ENCODE measurements around the gene PANX3.
A peak's percentile ranks its signal among the peaks of the same experiment; 100 is the strongest.

PANX3 gene

DNA sequence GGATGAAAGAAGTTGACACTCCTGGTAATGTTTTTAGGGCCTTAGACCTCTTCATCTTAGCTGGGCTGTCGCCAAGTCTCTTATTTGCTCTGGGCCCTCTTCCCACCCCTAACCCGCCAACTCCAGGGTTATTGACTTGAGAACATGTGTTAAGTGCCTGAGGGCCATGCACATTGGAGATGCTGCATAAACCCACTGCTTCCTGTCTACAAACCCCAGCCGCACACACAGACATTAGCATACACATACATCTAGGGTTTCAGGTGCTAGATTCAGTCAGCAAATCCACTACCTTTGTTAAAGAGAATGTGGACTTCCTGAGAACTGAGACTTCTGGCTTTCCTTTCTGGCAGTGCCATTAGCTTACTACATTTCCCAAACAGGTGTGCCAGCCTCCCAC, 817 bp downstream of the PANX3 start:
- Histone ChIP-seq H3K9me3 (ENCODE audit: control insufficient read depth in 5 of 5, low read length in 5 of 5) (no peaks in the 10 kb centered on the region), H3K9ac (ENCODE audit: low read length in 5 of 5) (no peak overlapping the region), H3K36me3 (ENCODE audit: control insufficient read depth in 5 of 5, insufficient read depth in 5 of 5, low read length in 5 of 5) (no peaks in the 10 kb centered on the region), H3K4me3 (ENCODE audit: low read depth in 1 of 5, low read length in 5 of 5) (no peak overlapping the region), H3K27ac (ENCODE audit: low read depth, low read length) (no peak overlapping the region), H3K27me3 (ENCODE audit: control insufficient read depth in 5 of 5, insufficient read depth in 4 of 5, low read length in 5 of 5) (peaks cover 0 to 8% (median 2%) of the 10 kb centered on the region in 5 donors), H3K4me1 (ENCODE audit: control insufficient read depth in 5 of 5, insufficient read depth in 5 of 5, low read length in 5 of 5) (no peaks in the 10 kb centered on the region)

DNA sequence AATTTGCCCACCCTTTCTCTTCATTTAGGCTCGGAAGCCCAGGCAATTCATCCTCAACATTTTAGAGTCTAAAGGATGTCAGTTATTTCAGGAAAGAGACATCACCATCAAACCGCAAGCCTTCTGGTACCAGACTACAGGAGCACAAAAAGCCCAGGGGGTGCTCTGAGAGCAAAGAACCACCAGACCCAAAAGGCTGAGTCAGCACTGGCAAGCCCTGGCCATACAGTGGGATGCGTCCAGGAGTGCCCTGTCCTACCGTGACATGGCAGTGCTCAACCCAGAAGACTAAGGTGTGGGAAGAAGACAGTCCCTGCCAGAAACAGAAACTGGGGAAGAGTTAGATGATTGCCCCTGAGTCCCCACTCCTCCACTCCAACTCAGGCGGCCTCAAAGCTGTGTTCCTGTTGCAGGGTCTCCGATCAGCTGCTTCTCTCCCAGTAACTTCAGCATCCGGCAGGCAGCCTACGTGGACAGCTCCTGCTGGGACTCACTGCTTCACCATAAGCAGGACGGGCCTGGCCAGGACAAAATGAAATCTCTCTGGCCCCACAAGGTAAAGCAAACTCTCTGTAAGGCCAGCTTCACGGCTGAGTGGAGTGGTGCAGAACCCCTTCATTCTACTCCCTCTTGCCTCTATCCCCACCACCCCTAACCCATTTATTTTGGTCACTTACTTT, 1.5 kb downstream of the PANX3 start:
- no peaks in the 10 kb centered on the region for H3K36me3 ChIP-seq (ENCODE audit: control insufficient read depth in 5 of 5, insufficient read depth in 5 of 5, low read length in 5 of 5)
- peaks cover 0 to 10% (median 2%) of the 10 kb centered on the region in 5 donors for H3K27me3 ChIP-seq (ENCODE audit: control insufficient read depth in 5 of 5, insufficient read depth in 4 of 5, low read length in 5 of 5)
- H3K9ac ChIP-seq (ENCODE audit: low read length in 5 of 5): no peak overlapping the region
- no peaks in the 10 kb centered on the region for H3K4me1 ChIP-seq (ENCODE audit: control insufficient read depth in 5 of 5, insufficient read depth in 5 of 5, low read length in 5 of 5)
- no peaks in the 10 kb centered on the region for H3K9me3 ChIP-seq (ENCODE audit: control insufficient read depth in 5 of 5, low read length in 5 of 5)
- no peak overlapping the region for H3K4me3 ChIP-seq (ENCODE audit: low read depth in 1 of 5, low read length in 5 of 5)
- H3K27ac ChIP-seq (ENCODE audit: low read depth, low read length): no peak overlapping the region

DNA sequence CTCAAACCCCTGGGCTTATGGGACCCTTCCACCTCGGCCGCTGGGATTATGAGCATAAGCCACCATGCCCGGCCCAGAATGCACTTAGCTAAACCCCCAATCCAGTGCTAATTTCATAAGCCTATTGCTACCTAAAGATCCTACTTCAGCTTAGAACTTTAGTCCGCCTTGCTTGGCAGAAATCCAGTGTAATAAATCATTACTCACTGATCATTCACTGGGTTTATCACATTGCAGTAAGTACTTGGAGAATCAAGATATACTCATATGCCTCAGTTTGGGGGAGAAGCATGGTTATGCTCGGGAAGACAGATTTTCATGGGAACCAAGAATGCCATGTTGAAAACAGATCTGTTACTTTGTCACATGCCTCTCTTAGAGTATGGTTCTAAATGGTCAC, 7.6 kb downstream of the PANX3 start:
- no peak overlapping the region for H3K9ac ChIP-seq (ENCODE audit: low read length in 5 of 5)
- H3K4me3 ChIP-seq (ENCODE audit: low read depth in 1 of 5, low read length in 5 of 5): no peak overlapping the region
- peaks cover 0 to 13% (median 4%) of the 10 kb centered on the region in 5 donors for H3K27me3 ChIP-seq (ENCODE audit: control insufficient read depth in 5 of 5, insufficient read depth in 4 of 5, low read length in 5 of 5)
- H3K4me1 ChIP-seq (ENCODE audit: control insufficient read depth in 5 of 5, insufficient read depth in 5 of 5, low read length in 5 of 5): peaks cover 1 to 15% (median 13%) of the 10 kb centered on the region in 5 donors
- H3K9me3 ChIP-seq (ENCODE audit: control insufficient read depth in 5 of 5, low read length in 5 of 5): no peaks in the 10 kb centered on the region
- H3K36me3 ChIP-seq (ENCODE audit: control insufficient read depth in 5 of 5, insufficient read depth in 5 of 5, low read length in 5 of 5): no peaks in the 10 kb centered on the region
- no peak overlapping the region for H3K27ac ChIP-seq (ENCODE audit: low read depth, low read length)

DNA sequence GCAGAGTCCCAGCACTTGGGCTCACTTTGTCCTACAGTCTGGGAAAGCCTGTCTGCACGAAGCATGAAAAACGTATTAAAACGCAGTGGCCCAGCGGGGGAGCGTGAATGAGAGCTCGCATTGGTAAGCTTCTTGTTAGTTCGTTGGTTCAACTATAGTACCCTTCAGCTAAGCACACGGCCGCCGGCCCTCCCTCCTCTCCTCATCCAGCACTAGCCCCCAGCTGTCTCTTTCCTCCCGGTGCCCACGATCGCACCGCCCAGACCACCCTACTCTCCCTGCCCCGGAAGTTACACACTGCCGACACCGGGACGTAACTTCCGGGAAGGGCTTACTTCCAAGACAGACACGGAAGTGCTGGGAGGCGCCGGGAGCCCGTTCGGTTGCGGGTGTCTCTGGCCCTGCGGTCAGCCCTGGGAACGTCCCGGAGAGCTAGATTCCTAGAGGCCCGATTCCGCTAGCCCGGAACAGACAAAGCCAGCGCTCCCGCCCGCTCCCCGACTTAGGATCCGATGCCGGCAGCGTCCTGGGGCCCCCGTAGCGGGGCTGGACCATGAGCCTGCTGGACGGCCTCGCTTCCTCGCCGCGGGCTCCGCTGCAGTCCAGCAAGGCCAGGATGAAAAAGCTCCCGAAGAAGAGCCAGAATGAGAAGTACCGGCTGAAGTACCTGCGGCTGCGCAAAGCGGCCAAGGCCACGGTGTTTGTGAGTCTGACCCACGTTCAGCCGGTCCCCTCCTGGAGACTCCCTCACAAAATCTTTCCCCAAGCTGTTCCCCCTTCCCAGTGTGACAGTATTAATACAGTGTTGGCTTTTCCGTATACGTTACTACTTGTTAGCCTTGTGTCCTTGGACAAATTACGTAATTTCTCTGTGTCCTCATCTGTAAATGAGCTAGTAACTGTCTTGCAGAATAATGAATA, 11.6 kb downstream of the PANX3 start, which contains the start of gene TBRG1:
Gene TBRG1, plus strand, starts transcription at position 334 of the 921 bp plus-strand sequence. Its CDS starts 220 bp downstream, at position 554.
- H3K9ac ChIP-seq (ENCODE audit: low read length in 5 of 5): peak within 1 kb of the TSS; percentile 87 to 99 (median 98)
- peak within 1 kb of the TSS; percentile 88 to 97 (median 93) for H3K4me3 ChIP-seq (ENCODE audit: low read depth in 1 of 5, low read length in 5 of 5)
- H3K9me3 ChIP-seq (ENCODE audit: control insufficient read depth in 5 of 5, low read length in 5 of 5): no peaks in the 10 kb centered on the region
- H3K27me3 ChIP-seq (ENCODE audit: control insufficient read depth in 5 of 5, insufficient read depth in 4 of 5, low read length in 5 of 5): peaks cover 0 to 10% (median 4%) of the 10 kb centered on the region in 5 donors
- H3K27ac ChIP-seq (ENCODE audit: low read depth, low read length): peak within 1 kb of the TSS; percentile 97
- peaks cover 3 to 28% (median 20%) of the 10 kb centered on the region in 5 donors for H3K4me1 ChIP-seq (ENCODE audit: control insufficient read depth in 5 of 5, insufficient read depth in 5 of 5, low read length in 5 of 5)
- peaks cover 17 to 29% (median 28%) of the 10 kb centered on the region in 5 donors for H3K36me3 ChIP-seq (ENCODE audit: control insufficient read depth in 5 of 5, insufficient read depth in 5 of 5, low read length in 5 of 5)

DNA sequence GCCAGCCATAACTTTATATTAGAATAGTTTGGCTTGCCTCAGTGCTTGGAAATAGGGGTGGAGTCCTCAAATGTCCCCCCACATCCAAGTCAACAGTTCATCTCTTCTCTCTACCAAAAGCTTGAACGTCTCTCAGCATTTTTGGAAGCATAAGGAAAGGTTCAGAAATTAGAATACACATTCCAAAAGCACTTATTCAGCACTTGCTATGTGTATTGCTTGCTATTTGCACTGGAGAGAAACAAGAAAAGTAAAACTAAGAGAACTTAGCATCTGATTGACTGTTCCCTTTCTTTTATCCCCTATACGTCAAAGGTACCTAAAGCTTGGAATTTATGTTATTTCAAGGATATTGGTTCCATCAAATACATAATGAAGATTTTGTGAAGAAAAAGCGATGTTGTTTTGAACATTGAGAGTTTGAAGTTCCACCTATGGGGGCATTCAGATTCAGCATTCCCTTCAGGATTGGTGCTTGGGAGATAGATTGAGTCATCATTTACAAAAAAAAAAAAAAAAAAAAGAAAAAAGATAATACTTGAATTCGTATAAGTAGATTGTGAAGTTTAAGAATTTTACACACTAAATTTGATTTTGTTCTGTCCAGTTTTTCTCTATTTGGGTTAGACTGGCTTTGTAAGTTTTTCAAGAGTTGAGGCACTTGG, 12.8 kb downstream of the PANX3 start:
- Histone ChIP-seq H3K36me3 (ENCODE audit: control insufficient read depth in 5 of 5, insufficient read depth in 5 of 5, low read length in 5 of 5) (peaks cover 17 to 38% (median 30%) of the 10 kb centered on the region in 5 donors), H3K4me1 (ENCODE audit: control insufficient read depth in 5 of 5, insufficient read depth in 5 of 5, low read length in 5 of 5) (peaks cover 3 to 28% (median 20%) of the 10 kb centered on the region in 5 donors), H3K27me3 (ENCODE audit: control insufficient read depth in 5 of 5, insufficient read depth in 4 of 5, low read length in 5 of 5) (peaks cover 0 to 5% (median 4%) of the 10 kb centered on the region in 5 donors), H3K9ac (ENCODE audit: low read length in 5 of 5) (peak overlapping the region; percentile 87 to 99 (median 98)), H3K27ac (ENCODE audit: low read depth, low read length) (peak overlapping the region; percentile 97), H3K9me3 (ENCODE audit: control insufficient read depth in 5 of 5, low read length in 5 of 5) (no peaks in the 10 kb centered on the region), H3K4me3 (ENCODE audit: low read depth in 1 of 5, low read length in 5 of 5) (peak overlapping the region; percentile 88 to 97 (median 93))

DNA sequence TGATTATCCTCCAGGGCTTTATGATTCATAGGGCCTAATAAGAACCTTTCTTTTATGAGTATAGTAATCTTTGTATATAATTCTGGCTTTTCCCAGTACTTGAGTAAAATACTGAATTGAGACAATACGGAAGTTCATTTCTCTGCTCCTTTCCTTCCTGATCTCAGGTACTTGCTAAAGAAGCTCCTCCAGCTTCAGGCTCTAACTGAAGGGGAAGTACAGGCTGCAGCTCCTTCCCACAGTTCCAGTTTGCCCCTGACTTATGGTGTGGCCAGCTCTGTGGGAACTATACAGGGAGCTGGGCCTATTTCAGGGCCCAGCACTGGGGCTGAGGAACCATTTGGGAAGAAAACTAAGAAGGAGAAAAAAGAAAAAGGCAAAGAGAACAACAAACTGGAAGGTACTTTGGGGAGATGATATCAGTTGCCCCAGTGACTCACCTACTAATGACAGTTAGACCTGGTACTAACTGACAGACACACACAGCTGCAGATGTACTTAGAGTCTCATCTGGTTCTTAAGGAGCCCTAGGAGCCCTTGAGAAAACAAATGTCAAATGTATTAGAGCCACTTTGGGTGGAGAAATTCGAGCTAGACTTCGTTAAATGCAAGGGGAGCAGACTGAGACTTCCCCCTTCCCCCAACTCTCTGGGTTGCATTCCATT, 14.4 kb downstream of the PANX3 start:
- H3K27ac ChIP-seq (ENCODE audit: low read depth, low read length): no peak overlapping the region
- peaks cover 3 to 28% (median 20%) of the 10 kb centered on the region in 5 donors for H3K4me1 ChIP-seq (ENCODE audit: control insufficient read depth in 5 of 5, insufficient read depth in 5 of 5, low read length in 5 of 5)
- no peak overlapping the region for H3K4me3 ChIP-seq (ENCODE audit: low read depth in 1 of 5, low read length in 5 of 5)
- peaks cover 24 to 47% (median 37%) of the 10 kb centered on the region in 5 donors for H3K36me3 ChIP-seq (ENCODE audit: control insufficient read depth in 5 of 5, insufficient read depth in 5 of 5, low read length in 5 of 5)
- H3K9me3 ChIP-seq (ENCODE audit: control insufficient read depth in 5 of 5, low read length in 5 of 5): no peaks in the 10 kb centered on the region
- H3K9ac ChIP-seq (ENCODE audit: low read length in 5 of 5): no peak overlapping the region
- H3K27me3 ChIP-seq (ENCODE audit: control insufficient read depth in 5 of 5, insufficient read depth in 4 of 5, low read length in 5 of 5): no peaks in the 10 kb centered on the region

DNA sequence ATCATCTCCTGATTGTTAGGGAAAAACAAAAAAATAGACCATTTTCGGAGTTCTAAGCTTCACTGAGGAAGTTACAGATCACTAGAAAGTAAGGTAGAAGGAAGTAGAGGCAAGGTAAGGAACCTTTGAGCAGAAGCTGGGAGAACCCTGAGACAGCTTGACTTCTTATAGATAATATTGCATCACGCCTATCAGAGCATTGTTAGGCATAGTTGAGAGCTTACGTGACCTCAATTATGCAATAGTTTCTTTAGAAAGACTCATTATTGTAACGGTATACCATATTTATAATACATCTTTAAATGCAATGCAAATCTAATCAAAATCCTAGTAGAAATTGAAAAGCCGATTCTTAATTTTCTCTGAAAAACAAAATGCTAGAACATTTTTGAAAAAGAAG, 16.3 kb downstream of the PANX3 start:
- Histone ChIP-seq H3K9ac (ENCODE audit: low read length in 5 of 5) (no peak overlapping the region), H3K9me3 (ENCODE audit: control insufficient read depth in 5 of 5, low read length in 5 of 5) (no peaks in the 10 kb centered on the region), H3K4me1 (ENCODE audit: control insufficient read depth in 5 of 5, insufficient read depth in 5 of 5, low read length in 5 of 5) (peaks cover 3 to 22% (median 14%) of the 10 kb centered on the region in 5 donors), H3K27me3 (ENCODE audit: control insufficient read depth in 5 of 5, insufficient read depth in 4 of 5, low read length in 5 of 5) (no peaks in the 10 kb centered on the region), H3K4me3 (ENCODE audit: low read depth in 1 of 5, low read length in 5 of 5) (no peak overlapping the region), H3K27ac (ENCODE audit: low read depth, low read length) (no peak overlapping the region), H3K36me3 (ENCODE audit: control insufficient read depth in 5 of 5, insufficient read depth in 5 of 5, low read length in 5 of 5) (peaks cover 36 to 66% (median 56%) of the 10 kb centered on the region in 5 donors)

DNA sequence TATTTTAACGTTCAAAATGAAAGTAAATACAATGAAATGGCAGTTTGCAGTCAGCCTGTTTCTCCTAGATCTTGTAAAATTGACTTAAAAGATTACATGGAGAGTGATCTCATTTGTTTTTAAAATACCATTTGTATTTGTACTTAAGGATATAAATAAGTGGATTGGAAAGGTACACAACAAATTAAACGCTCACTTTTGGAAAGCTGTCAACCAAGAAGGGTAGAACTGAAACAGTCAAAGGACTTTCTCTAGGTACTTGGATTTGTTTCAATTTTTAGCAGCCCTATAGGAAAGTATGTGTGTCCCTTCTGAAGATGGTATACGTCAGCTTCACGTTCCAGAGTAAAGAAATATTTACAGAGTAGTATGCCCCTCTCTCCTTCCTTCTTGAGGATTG, 18.7 kb downstream of the PANX3 start:
- H3K9ac ChIP-seq (ENCODE audit: low read length in 5 of 5): no peak overlapping the region
- peaks cover 0 to 5% (median 0%) of the 10 kb centered on the region in 5 donors for H3K4me1 ChIP-seq (ENCODE audit: control insufficient read depth in 5 of 5, insufficient read depth in 5 of 5, low read length in 5 of 5)
- no peaks in the 10 kb centered on the region for H3K27me3 ChIP-seq (ENCODE audit: control insufficient read depth in 5 of 5, insufficient read depth in 4 of 5, low read length in 5 of 5)
- no peak overlapping the region for H3K27ac ChIP-seq (ENCODE audit: low read depth, low read length)
- no peak overlapping the region for H3K4me3 ChIP-seq (ENCODE audit: low read depth in 1 of 5, low read length in 5 of 5)
- peaks cover 52 to 86% (median 69%) of the 10 kb centered on the region in 5 donors for H3K36me3 ChIP-seq (ENCODE audit: control insufficient read depth in 5 of 5, insufficient read depth in 5 of 5, low read length in 5 of 5)
- no peaks in the 10 kb centered on the region for H3K9me3 ChIP-seq (ENCODE audit: control insufficient read depth in 5 of 5, low read length in 5 of 5)

DNA sequence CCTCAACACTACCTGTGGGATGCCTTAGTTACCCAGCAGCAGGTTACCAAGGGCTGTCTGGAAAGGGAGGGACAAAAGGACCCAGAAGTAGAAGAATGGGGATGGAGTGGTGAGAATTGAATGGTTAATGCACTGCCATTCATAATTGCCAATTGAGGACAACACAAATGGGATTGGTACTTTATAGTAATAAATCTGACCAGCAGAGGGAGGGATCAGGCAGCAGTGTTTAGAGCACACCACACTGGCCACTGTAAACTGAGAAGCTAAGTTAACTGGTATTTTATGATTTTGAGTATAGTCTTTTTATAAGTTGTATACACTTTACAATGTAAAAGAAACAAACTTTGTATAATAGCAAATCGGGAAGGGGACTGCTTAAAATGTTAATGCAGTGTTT, 22.1 kb downstream of the PANX3 start:
- Histone ChIP-seq H3K4me3 (ENCODE audit: low read depth in 1 of 5, low read length in 5 of 5) (no peak overlapping the region), H3K27me3 (ENCODE audit: control insufficient read depth in 5 of 5, insufficient read depth in 4 of 5, low read length in 5 of 5) (no peaks in the 10 kb centered on the region), H3K36me3 (ENCODE audit: control insufficient read depth in 5 of 5, insufficient read depth in 5 of 5, low read length in 5 of 5) (peaks cover 52 to 90% (median 78%) of the 10 kb centered on the region in 5 donors), H3K27ac (ENCODE audit: low read depth, low read length) (no peak overlapping the region), H3K9me3 (ENCODE audit: control insufficient read depth in 5 of 5, low read length in 5 of 5) (no peaks in the 10 kb centered on the region), H3K9ac (ENCODE audit: low read length in 5 of 5) (no peak overlapping the region), H3K4me1 (ENCODE audit: control insufficient read depth in 5 of 5, insufficient read depth in 5 of 5, low read length in 5 of 5) (no peaks in the 10 kb centered on the region)

Measured in subcutaneous abdominal adipose tissue (tissue), 5 donors.